HG03457 (cell line): ENCODE results near the gene CORO1C.
"Not testable (repeated sequence)": the region's sequence is repeated elsewhere in the genome, so short reads cannot be mapped to it uniquely, and the experiment has no call there.

Source experiments
- ATAC-seq: cut with Tn5 transposase; IDR thresholded peaks from one replicate; pipeline ENCODE4 v1.9.1; 2021; ENCODE audit warnings: moderate number of reproducible peaks; ENCODE audit not compliant: unreplicated experiment

CORO1C gene

GRCh38 chr12:108620236-108620879 is 111.0 kb downstream of the CORO1C start:
- no peak for ATAC-seq

DNA sequence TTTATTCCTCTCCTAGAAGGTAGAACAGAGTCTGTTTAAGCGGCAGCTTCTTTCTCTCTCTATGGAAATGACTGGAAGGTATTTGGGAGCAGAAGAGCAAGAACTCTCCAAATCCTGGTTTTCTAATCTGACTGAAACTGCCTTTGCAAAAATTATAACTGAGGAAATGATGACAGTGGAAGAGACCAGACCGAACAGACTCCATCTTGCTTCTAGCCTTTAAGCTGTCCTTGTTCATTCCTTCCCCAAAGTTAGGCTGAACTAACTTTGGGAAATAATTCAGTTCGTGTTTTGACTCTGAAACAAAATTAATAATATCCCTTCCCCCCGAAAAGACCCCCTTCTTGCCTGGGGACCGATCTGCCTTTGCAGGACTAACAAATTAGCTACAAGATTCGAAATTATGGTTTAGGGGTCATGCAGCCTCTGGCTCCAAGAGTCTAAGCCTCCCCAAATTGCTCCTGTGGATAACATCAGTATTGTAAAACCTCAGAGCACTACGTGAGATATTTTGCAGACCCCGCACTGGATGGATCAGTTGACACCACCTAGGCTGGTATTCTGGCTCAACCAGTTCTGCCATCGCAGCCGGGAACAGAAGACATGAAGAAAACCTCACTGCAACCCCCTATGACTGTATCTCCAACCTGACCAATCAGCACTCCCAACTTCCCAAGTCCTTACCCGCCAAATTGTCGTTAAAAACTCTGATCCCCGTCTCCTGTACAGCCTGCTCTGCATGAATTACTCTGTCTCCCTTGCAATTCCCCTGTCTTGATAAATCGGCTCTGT is 111.8 kb downstream of the CORO1C start:
- no peak for ATAC-seq

DNA sequence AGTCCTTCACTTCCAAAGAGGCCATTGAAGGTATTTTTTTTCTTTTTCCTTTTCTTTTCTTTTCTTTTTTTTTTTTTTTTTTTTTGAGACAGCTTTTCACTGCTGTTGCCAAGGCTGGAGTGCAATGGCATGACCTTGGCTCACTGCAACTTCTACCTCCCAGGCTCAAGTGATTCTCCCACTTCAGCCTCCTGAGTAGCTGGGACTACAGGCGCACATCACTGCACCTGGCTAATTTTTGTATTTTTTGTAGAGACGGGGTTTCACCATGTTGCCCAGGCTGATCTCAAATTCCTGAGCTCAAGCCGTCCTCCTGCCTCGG is 112.4 kb downstream of the CORO1C start:
- not testable (repeated sequence) for ATAC-seq

DNA sequence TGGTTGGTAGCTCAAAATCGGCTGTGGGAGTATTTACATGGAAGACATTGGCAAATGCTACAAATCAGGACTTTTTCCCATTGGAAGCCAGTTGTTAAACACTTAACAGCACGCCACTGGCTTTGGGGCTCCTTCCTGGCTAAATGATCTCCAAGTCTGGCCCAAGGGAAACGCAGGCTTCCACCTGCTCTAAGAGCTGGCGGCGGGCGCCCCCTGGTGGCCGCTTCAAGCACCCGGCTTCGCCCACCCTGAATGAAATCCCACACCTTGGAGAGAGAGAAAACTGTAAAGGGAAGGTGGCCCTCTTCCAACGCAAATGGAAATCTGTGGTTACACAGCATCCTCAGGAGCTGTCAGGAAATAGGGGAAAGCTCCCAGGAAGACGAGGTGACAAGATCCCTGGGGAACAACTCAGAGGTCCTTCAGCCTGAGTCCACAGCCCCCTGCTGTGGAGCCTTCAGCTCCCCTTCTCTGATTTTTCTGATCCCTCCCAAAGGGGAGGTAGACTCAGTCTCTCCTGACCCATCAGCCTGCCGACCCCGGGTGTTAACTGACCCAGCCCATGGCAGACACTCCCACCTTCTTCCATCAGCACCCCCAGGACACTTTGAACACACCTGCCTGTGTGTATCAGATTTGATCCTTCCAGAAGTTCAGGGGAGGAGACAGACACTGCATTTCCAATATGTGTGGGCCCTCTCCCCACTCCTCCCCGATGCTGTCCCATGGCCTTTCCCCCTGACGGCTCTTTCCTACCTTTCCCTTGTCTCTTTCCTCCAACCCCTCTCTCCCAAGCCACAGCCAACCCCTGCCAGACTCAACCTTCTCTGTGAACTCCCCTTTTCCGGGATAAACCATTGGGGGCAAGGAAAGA is 113.0 kb downstream of the CORO1C start:
- no peak for ATAC-seq

DNA sequence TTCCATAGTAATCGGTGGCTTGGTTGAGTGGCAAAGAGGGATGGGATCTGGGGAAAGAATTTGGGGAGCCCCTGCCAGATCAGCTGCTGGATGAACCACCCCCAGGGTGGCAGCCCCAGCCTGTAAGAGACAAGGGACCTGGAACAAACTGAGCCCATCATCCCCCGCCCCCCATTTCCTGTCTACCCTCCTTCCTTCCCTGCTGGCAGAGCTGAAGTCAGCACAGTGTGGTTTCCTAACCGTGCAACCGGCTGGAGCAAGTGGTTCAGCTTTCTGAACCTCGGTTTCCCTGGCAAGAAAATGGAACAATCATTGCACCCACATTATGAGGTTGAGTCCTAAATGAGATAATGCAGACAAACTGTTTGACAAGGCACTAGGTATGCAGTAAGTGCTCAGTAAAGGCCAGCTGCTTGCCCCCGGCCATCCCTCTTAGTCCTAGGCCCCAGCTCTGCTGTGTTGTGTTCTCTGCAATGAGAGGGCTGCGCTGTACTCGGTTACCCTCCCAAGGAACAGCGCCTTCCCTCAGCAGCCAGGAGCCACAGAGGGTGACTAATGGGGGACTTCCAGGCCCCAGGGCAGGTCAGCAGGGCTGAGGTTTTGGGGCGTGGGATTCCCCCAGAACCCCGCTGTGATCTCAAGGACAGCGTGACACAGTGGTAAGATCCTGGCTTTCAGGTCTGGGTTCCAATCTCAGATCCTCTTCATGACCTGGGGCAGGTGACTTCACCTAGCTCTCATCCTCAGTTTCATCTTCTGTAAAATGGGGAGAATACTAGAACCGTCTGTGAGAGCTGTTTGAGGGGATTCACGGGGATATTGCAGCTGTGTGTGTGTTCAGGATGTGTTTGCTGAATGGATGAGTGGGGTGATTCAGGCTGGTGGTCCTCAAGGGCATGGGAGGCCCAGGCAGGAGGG is 114.1 kb downstream of the CORO1C start:
- ATAC-seq: peak; percentile 78

- ATAC-seq: no peak
Measured at GRCh38 chr12:108616359-108616758, 115.0 kb downstream of the CORO1C start.

GRCh38 chr12:108615918-108616317 is 115.4 kb downstream of the CORO1C start:
- no peak for ATAC-seq

GRCh38 chr12:108614639-108615038 is 116.7 kb downstream of the CORO1C start:
- no peak for ATAC-seq

GRCh38 chr12:108614041-108614440 is 117.3 kb downstream of the CORO1C start:
- no peak for ATAC-seq

GRCh38 chr12:108613548-108613947 is 117.8 kb downstream of the CORO1C start:
- ATAC-seq: no peak

DNA sequence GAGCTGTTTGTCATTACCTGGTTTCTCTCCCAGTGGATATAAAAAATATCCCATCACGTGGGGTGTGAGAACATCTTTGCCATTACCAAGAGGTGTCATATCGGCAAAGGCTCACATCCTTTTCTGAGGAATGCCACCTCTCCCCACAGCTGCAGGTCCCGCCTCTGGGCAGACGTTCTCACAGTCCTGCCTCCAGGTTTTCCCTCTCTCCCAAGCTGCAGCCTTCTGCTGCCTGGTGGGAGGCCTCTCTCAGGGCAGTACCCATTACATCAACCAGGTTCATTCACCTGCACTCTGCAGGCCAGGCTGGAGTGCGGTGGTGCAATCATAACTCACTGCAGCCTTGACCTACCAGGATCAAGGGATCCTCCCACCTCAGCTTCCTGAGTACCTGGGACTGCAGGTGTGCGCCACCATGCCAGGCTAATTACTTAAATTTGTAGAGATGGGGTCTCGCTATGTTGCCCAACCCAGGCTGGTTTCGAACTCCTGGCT is 118.5 kb downstream of the CORO1C start:
- ATAC-seq: no peak

GRCh38 chr12:108611884-108612415 is 119.4 kb downstream of the CORO1C start:
- no peak for ATAC-seq

DNA sequence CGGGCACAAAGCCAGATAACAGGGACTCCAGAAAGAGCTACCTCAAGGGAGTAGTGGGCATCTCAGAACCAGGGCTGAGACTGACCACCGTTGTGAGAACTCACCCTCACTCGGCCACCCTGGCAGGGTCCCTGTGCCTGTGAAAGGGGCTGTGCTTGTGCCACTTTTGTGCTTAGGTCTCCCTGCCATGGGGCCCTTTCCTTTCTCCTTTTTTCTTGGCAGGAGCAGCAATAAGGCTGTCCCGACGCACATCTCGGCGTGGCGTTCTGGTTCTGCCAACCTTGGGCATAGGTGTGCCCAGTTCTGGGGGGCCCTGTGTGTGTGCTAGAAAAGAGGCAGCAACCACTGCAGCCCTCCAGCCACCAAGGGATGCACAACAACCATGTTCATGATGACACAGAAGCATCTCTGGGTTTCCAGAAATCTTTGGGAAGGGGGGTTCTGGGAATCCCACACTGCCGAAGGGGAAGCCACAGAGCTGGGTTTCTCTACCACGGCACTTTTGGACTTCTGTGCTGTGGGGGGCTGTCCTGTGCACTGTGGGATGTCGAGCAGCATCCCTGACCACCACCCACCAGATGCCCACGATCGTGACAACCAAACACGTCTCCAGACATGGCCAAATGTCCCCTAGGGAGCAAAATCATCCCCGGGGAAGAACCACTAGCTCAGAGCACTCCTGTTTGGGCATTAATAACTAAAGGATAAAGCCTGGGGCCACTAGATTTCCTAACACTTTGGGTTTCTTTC is 120.3 kb downstream of the CORO1C start:
- ATAC-seq: no peak

- no peak for ATAC-seq
Measured at GRCh38 chr12:108610336-108610815, 120.9 kb downstream of the CORO1C start.

DNA sequence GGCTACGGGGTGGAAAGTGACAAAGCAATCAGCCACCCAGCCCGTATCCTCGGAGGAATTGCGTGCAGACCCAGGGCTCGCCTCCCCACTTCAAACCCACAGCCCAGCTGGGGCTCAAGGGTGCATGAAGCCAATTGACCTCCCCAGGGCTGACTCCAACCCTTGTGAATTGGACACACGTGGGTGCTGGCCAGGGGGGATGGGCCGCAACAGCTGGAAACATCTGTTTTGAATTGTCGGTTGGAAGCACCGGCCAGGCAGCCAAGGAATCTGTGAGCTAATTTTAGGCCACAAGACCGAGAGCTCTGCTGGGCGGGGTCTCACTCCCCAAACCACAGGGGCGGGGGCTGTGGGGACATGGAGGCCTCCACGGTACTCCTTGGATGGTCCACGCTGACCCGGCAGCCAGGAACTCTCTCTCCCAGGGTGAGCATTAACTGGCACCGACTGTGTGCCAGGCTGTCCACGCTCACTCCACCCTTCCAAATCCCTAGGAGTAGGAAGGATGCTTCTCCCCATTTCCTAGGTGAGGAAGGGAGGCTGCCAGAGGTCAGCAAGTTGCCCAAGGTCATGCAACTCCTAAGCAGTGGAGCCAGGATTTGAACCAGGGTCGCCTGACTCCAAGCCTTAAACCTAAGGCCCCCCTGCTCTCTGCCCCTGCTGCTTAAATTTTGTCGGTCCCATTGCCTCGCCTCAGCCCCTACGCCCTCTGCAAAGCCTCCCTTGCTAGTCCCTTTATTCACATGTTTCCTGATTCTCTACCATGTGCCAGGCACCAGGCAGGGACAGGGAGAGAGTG is 121.6 kb downstream of the CORO1C start:
- ATAC-seq: no peak

DNA sequence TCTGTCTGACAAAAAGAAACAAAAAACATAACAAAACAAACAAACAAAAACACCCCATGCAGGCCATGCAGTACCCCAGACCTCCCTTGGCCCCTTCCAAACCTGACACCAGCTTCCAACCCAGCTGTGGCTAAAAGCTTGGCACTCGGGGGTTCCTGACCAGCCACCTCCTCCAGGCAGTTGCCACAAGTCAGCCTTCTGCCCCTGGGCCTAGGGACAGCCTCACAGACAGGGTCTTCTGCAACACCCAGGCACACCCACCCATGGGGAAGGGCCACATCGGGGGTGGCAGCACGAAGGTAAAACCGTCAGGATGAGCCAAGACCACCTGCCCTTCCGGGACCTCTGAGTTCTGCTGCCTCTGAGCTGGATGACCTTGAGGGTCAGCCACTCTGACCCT is 122.7 kb downstream of the CORO1C start:
- ATAC-seq: no peak

- ATAC-seq: no peak
Measured at GRCh38 chr12:108607981-108608600, 123.2 kb downstream of the CORO1C start.

DNA sequence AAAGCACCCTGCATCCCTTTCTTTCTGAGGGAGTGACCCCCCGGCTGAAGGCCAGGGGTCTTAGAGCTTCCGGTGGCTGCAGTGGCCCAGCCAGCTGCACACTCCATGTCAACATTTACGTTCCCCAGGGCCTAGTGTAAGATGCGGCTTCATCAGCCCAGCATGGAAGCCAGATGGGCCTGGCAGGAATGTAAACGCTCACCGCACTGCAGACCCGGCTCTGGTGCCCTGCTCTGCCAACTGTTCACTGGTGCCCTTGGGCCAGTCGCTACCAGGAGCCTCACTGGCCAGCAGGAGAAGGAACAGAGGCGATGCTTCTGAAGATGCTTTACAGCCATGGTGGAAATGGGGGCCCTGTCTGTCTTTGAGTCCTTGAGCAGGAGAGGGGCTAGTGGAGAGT is 124.8 kb downstream of the CORO1C start:
- no peak for ATAC-seq
